Loucy (cell line): ENCODE measurements around the gene CCDC63.

Source experiments
- H2AFZ ChIP-seq: fragments of 200-600 bp; sonication (generic); 2 replicates; pipeline ENCODE4 v1.6.0; 2016; ENCODE audit warnings: antibody characterized with exemption, mild to moderate bottlenecking, low read length, moderate library complexity
- H3F3A ChIP-seq: fragments of 200-600 bp; 2 replicates; pipeline ENCODE4 v1.6.0; 2016; ENCODE audit warnings: antibody characterized with exemption, low read depth, mild to moderate bottlenecking
- H3K27me3 ChIP-seq: fragments of 200-600 bp; sonication (generic); 2 replicates; pipeline ENCODE4 v1.6.1; 2014; ENCODE audit warnings: low read length, mild to moderate bottlenecking; ENCODE audit not compliant: insufficient read depth, poor library complexity, severe bottlenecking
- H3K36me3 ChIP-seq: fragments of 200-600 bp; sonication (generic); 2 replicates; pipeline ENCODE4 v1.6.1; 2016; ENCODE audit warnings: low read length; ENCODE audit not compliant: insufficient read depth
- H3K4me1 ChIP-seq: fragments of 200-600 bp; sonication (generic); 2 replicates; pipeline ENCODE4 v1.5.1; 2014; ENCODE audit warnings: low read length, mild to moderate bottlenecking; ENCODE audit not compliant: insufficient read depth, poor library complexity, severe bottlenecking
- H3K4me2 ChIP-seq: fragments of 200-600 bp; sonication (generic); 2 replicates; pipeline ENCODE4 v1.6.0; 2014; ENCODE audit warnings: antibody characterized with exemption, low read length, low read depth, mild to moderate bottlenecking; ENCODE audit not compliant: poor library complexity, severe bottlenecking
- H3K4me3 ChIP-seq: fragments of 200-600 bp; sonication (generic); 2 replicates; pipeline ENCODE4 v1.5.1; 2014; ENCODE audit warnings: low read length, mild to moderate bottlenecking, mixed read lengths; ENCODE audit not compliant: poor library complexity, severe bottlenecking
- H3K79me2 ChIP-seq: fragments of 200-600 bp; sonication (generic); 2 replicates; pipeline ENCODE4 v1.6.1; 2014; ENCODE audit warnings: low read length; ENCODE audit not compliant: insufficient read depth
- H3K9ac ChIP-seq: fragments of 200-600 bp; sonication (generic); 2 replicates; pipeline ENCODE4 v1.6.0; 2014; ENCODE audit warnings: mild to moderate bottlenecking, low read depth, low read length, moderate library complexity; ENCODE audit not compliant: poor library complexity, severe bottlenecking
- H3K9me2 ChIP-seq: fragments of 200-600 bp; sonication (generic); replicated peaks from 2 replicates; pipeline ENCODE4 v1.6.1; 2016; ENCODE audit warnings: low read depth, low read length, mixed read lengths
- H3K9me3 ChIP-seq: fragments of 200-600 bp; sonication (generic); 2 replicates; pipeline ENCODE4 v1.6.1; 2014; ENCODE audit warnings: mild to moderate bottlenecking, antibody characterized with exemption, low read length, low read depth; ENCODE audit not compliant: insufficient read depth
- H4K20me1 ChIP-seq: fragments of 200-600 bp; sonication (generic); 2 replicates; pipeline ENCODE4 v1.6.0; 2014; ENCODE audit warnings: antibody characterized with exemption, low read length, mild to moderate bottlenecking; ENCODE audit not compliant: insufficient read depth, poor library complexity, severe bottlenecking
- EZH2phosphoT487 ChIP-seq: fragments of 200-600 bp; IDR thresholded peaks from 2 replicates; pipeline ENCODE4 v1.6.1; 2018; ENCODE audit warnings: antibody characterized with exemption, mild to moderate bottlenecking, moderate library complexity, borderline replicate concordance
- TF ChIP-seq, protein P1 (sequence below): fragments of 200-600 bp; sonication (generic); conservative IDR thresholded peaks from 2 replicates; pipeline ENCODE4 v1.5.1; 2014; ENCODE audit warnings: mild to moderate bottlenecking, antibody characterized with exemption, low read length

CCDC63 gene

DNA sequence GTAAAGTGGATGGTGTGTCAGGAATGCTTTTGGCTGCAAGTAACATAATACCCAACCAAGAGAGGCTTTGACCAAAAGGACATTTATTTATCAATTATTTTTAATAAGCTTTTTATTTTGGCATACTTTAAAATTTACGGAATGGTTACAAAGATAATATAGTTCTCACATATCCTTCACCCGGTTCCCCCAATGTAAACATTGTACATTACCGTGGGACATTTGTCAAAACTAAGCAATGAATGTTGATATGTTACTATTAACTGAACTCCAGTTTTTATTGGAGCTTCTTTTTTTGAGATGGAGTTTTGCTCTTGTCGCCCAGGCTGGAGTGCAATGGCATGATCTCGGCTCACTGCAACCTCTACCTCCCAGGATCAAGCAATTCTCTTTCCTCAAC lies 23.0 kb downstream of the CCDC63 start:
- Histone ChIP-seq H4K20me1 (no peaks in the 10 kb centered on the region), H3K9me3 (no peaks in the 10 kb centered on the region), H3K9me2 (no peaks in the 10 kb centered on the region), H3K4me3 (no peak overlapping the region), H3K27me3 (no peaks in the 10 kb centered on the region), H3K9ac (no peak overlapping the region), H3K4me1 (no peaks in the 10 kb centered on the region), H3K4me2 (no peak overlapping the region), H2AFZ (no peak overlapping the region), H3K36me3 (no peaks in the 10 kb centered on the region), H3F3A (no peaks in the 10 kb centered on the region), H3K79me2 (no peaks in the 10 kb centered on the region)
- TF ChIP-seq, protein P1, sequence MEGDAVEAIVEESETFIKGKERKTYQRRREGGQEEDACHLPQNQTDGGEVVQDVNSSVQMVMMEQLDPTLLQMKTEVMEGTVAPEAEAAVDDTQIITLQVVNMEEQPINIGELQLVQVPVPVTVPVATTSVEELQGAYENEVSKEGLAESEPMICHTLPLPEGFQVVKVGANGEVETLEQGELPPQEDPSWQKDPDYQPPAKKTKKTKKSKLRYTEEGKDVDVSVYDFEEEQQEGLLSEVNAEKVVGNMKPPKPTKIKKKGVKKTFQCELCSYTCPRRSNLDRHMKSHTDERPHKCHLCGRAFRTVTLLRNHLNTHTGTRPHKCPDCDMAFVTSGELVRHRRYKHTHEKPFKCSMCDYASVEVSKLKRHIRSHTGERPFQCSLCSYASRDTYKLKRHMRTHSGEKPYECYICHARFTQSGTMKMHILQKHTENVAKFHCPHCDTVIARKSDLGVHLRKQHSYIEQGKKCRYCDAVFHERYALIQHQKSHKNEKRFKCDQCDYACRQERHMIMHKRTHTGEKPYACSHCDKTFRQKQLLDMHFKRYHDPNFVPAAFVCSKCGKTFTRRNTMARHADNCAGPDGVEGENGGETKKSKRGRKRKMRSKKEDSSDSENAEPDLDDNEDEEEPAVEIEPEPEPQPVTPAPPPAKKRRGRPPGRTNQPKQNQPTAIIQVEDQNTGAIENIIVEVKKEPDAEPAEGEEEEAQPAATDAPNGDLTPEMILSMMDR, result no peak
- TF ChIP-seq EZH2phosphoT487, result no peak

DNA sequence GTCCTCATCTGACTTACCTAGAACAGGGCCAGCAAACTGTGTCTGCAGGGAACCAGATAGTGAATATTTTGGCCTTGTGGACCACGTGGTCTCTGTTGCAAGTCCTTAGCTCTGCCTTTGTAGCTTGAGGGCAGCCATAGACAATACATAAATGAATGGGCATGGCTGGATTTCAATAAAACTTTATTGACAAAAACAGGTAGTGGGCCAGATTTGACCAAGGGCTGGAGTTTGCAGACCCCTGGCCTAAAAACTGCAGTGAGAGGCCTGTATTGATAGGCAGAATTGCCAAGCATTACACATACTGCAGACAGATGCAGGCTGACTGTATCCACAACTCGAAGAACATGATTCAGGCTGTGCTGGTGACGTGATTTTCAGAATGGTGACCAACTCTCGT lies 25.3 kb downstream of the CCDC63 start:
- Histone ChIP-seq H3K79me2 (no peaks in the 10 kb centered on the region), H4K20me1 (no peaks in the 10 kb centered on the region), H3F3A (no peaks in the 10 kb centered on the region), H3K4me1 (no peaks in the 10 kb centered on the region), H3K4me3 (no peak overlapping the region), H3K9me2 (no peaks in the 10 kb centered on the region), H3K27me3 (no peaks in the 10 kb centered on the region), H3K9me3 (no peaks in the 10 kb centered on the region), H2AFZ (no peak overlapping the region), H3K36me3 (no peaks in the 10 kb centered on the region), H3K9ac (no peak overlapping the region), H3K4me2 (no peak overlapping the region)
- TF ChIP-seq EZH2phosphoT487, result no peak
- TF ChIP-seq, protein P1, result no peak

DNA sequence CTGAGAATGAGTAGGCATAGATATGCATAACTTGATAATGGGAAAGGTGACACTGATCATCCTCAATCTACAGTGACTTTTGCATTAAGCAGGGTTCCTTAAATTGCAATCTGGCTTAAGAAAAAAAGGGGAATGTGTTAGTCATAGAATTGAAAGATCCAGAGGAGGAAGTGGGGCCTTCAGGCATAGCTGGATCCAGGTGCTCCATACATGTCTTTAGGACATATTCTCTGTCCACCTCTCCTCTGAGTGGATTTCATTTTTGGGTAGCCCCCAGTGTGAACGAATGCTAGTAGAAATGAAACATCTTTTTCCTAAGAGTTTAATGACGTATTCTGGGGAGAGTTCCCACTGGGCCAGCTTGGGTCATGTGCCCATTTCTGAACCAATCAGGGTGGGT lies 27.6 kb downstream of the CCDC63 start:
- TF ChIP-seq, protein P1, result no peak

More for the DNA sequence above, 27.6 kb downstream of the CCDC63 start:
- H3K9me3 ChIP-seq, result no peaks in the 10 kb centered on the region
- H4K20me1 ChIP-seq, result no peaks in the 10 kb centered on the region
- H3K79me2 ChIP-seq, result no peaks in the 10 kb centered on the region
- H3K9ac ChIP-seq, result no peak overlapping the region
- no peaks in the 10 kb centered on the region for H3F3A ChIP-seq
- no peak overlapping the region for H3K4me2 ChIP-seq
- no peak overlapping the region for H2AFZ ChIP-seq
- no peaks in the 10 kb centered on the region for H3K4me1 ChIP-seq
- H3K36me3 ChIP-seq, result no peaks in the 10 kb centered on the region
- H3K9me2 ChIP-seq, result no peaks in the 10 kb centered on the region
- H3K27me3 ChIP-seq, result no peaks in the 10 kb centered on the region
- H3K4me3 ChIP-seq, result no peak overlapping the region
